Activated CD8-positive, alpha-beta memory T cell treated with anti-CD3 and anti-CD28 coated beads, Interleukin-2, amount 50 U/mL, for 24 hours (primary cell): ENCODE measurements around the gene CHD2.

ENCODE experiments used
- DNase-seq: peaks from one replicate; pipeline ENCODE4 v3.0.0-alpha.2; 2020; ENCODE audit errors: extremely low read depth

The CHD2 gene

DNA sequence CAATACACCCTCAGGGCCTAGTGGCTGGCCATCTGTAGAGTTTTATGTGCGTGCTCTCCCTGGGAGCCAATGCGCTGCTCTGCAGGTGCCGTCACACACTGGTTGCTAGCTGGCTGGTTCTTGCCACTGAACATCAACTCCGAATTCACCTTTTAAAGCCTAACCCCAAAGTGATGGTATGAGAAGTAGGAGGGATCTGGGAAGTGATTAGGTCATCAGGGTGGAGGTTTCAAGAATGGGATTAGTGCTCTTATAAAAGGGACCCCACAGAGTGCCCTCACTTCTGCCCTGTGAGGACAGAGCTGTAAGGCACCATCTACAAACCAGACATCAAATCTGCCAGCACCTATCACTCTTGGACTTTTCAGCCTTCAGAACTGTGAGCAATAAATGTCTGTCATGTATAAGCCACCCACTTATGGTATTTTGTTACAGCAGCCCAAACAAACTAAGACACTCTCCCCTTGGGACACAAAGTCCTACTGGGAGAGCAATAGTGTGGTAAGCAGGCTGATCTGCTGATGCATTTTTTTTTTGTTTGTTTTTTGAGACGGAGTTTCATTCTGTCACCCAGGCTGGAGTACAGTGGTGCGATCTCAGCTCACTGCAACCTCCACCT is 168.6 kb downstream of the CHD2 start:
- no peak for DNase-seq

DNA sequence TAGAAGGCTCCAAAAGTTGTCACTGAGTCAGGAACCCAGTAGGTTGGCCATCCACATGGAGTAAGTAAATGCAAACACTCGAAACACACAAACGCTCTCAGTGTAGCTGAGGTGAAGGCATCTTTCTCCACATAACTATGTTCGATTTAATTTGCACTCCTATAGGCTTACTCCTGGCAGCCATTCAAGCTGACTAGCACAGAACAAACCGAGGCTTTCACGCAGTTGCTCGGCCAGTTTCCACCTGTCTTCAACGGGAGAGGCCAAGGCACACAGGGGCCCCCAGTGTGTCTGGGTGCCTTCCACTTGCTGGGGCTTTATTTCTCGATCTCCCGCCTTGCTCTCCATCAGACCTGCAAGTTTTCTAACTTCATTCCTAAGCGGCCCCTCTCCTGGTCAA is 170.0 kb downstream of the CHD2 start:
- no peak for DNase-seq

DNA sequence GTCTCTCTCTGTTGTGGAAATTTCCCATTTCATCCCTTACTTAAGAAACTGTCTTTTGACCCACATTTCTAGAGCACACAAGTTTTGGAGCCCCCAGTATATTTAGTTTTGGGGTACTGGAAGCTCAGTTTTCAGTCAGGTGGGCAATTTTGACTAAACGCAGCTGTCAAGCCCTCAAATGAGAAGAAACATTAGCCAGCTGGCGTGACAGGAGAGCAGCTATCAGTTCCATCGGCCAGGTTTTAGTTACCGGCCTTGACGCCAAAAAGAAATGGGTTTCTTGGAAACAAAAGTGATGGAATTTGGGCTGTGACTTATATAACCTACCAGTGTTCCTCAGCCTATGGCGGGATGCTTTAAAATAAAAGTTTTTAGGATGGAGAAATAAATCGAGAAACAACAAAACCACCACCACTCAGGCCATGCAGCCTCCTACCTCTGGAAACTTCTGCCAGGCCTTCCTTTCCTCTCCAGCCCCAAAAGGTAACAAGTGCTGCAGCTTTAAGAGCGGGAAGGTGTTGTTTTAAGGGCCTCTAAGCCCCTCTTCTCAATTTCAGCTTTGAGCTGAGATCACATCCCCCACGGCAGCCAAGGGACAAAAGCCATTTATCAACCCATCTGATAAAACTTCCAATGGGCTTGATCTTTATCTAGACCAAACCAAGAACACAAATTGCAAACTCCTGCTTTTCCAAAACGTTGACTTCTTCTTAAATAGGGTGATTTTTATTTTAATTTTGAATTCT is 170.6 kb downstream of the CHD2 start:
- DNase-seq: no peak

DNA sequence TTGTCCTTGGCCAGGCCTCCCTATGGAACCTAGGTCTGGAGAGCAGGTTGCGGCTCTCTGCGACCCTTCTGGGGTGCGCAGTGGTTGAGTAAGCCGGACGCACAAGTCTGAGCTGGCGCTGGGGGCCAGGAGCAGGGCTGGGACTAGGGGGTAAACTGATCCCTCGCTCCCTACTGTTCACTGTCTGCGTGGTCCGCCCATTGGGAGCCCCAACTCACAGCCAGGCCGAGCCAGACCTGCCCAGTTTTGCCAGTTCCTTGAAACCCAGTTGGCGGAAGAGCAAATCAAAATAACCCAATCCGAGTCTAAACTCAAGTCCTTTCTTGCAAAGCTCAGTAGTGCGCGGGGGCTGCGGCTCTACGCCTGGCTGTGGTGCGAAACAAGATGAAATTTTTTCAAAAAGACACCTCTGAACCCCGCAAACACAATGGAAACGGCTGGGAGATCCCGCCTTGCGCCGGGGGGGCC is 171.4 kb downstream of the CHD2 start:
- DNase-seq: no peak

DNA sequence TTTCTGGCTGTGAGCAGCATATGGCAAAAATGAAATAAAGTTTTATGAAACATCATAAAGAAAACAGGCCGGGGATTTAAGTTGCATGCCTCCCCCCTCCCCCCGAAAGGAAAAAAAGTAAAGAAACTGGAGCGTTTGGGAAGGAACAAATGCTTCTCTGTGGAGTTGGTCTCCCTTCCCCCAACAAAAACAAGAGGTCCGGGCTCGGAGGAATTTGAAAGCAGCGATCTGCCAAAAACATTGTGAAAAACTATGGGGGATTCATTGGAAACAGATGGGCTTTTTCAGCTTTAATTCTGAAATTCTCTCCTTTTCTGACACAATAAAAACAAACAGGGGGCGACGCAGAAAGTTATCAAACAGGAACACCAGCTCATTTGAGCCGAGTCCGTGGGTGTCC is 171.9 kb downstream of the CHD2 start:
- no peak for DNase-seq

DNA sequence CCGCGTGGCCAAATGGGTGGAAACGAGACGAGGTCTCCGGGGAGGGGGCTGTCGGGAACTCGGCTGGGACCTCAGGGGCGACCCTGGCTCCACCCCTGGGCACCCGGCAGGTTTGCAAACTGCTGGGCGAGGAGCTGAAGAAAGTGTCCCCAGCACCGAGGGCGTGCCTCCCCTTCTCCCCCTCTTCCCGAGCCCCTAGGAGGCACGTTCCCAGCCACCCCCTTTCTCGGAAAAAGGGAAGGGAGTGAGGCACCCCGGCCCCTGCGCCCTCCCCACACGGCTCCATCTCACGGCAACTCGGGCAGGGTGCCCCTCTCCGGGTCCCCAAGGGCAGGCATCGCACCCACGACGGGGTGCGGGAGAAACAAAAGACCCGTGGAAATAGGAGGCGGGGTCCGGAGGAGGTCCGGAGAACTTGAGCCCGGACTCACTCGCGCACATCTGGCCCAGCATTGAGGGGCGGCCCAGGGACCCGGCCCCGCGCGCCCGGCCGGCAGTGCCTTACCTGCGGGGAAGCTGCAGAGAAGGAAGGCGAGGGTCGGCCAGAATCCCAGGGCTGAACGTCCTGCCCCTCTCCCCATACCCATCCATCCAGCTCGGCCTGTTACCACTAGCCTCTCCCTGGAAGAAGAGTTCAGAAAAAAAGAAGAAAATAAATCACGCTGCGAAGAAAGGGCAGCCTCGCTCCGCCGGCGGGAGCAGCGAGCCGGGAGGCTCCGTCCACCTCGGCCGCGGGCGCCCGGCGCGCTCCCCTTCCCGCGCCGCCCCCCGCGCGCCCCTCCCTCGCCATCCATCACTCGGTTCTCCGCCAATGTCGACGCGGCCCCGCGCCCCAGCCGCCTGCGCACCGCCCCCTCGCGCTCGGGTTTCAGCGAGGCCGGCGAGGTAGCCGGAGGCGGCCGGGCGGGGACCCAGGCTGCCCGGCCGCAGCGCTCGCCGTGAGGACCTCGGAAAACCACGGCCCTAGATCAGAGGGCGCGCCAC is 172.6 kb downstream of the CHD2 start:
- no peak for DNase-seq

DNA sequence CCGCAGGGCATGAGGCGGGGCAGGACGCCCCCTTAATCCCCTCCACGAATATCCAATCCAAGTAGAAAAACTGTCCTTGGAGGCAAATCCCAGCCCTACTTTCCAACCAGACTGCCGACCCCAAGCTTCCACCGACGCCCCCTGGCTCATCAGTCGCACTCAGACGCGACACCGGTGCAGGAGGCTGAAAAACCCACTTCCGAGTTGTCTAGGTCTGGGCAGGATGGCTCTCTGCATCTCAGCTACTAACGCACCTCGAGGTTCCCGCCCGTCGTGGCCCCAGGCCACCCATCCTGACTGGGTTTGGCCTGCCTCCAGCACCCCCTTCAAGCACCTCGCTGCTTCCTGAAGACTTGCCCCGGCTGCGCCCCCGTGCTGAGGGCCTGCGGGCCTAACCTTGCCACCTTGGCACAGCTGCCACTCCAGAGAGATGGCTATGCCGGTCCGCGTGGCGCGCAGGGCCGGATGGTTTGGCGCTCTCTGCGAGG is 173.4 kb downstream of the CHD2 start:
- DNase-seq: no peak

DNA sequence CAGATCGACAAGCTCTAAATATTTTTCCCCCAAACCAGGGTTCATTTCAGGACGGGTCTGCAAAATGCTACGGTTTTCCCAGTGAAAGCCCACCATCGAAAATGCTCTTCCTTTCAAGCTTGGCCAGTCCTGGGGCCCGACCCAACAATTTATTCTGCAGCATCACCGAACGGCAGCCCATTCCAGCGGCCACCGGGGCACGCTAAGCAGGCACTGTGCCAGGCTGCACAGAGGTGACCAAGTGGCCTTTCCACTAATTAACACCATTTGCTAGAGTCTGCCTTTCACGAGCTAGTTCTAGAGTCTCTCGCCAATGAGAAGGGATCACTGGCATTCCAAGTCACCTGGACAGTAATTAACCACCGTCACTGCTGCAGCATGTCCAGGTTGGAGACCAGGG is 174.5 kb downstream of the CHD2 start:
- DNase-seq: no peak

DNA sequence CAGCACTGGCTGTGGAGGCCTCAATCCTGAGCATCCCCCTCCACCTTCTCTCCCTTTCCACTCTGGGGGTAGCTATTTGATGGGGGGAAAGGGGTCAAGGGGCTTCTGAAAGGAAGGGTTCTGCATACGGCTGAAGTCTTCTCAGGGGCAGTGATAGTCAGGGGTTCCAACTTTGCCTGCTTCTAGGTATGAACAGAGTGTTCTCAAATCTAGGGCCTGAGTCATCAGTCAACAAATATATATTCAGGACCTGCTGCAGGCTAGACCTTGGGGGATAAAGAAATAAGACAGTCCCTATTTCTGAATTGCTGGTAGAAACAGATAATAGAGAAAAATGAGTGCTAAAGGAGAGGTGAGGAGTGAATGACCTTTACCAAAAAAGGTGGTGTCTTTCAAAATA is 176.1 kb downstream of the CHD2 start:
- DNase-seq: no peak

DNA sequence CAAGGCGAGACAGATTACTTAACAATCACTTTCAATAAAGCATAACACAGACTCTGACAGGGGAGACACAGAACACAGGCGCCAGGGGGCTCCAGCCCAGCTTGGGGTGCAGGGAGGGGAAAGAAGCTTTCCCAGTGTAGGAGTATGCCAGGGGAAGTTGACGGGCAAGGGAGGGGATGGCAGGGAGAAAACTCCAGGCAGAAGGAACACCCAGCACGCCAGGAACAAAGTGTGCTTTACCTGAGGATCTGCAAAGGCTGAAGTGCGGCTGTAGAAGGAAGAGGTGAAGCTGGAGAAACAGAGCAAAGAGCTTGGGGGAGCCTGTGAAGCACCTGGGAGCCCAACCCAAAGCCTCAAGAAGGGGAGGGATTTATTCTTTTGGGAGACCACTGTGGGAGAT is 176.8 kb downstream of the CHD2 start:
- DNase-seq: no peak
